Stomach (tissue), 9 donors: ENCODE measurements around the gene MXI1. TPM values are rescaled to one million over a fixed set of nuclear protein-coding genes. Genes with fewer than 3 reads are reported as not detected.

Experiments used
- DNase-seq, 2 donors: peaks; one replicate each; pipeline versions ENCODE4 v3.0.0 to v3.0.0-alpha.2; 2013 to 2019
- H3K27ac ChIP-seq, 5 donors: fragments of 200-600 bp in 4 of 5; sonication (generic) in 4 of 5; one replicate each; pipeline ENCODE4 v1.5.1; 2013 to 2019; ENCODE audit warnings: mild to moderate bottlenecking in 1 of 5, moderate library complexity in 1 of 5
- H3K27me3 ChIP-seq, 3 donors: fragments of 200-600 bp; sonication (generic); one replicate each; pipeline ENCODE4 v1.5.1; 2017 to 2019; ENCODE audit warnings: mixed run types in 1 of 3
- H3K36me3 ChIP-seq, 4 donors: fragments of 200-600 bp; sonication (generic); 1 replicate in 3 of 4; 2 replicates in 1 of 4; pipeline ENCODE4 v1.5.1; 2016 to 2019
- H3K4me1 ChIP-seq, 4 donors: fragments of 200-600 bp; sonication (generic); one replicate each; pipeline ENCODE4 v1.5.1; 2016 to 2019
- H3K4me3 ChIP-seq, 4 donors: fragments of 200-600 bp; sonication (generic) in 3 of 4; one replicate each; pipeline ENCODE4 v1.5.1; 2016 to 2019; ENCODE audit warnings: mild to moderate bottlenecking in 1 of 4
- H3K9me3 ChIP-seq, 4 donors: fragments of 200-600 bp; sonication (generic); one replicate each; pipeline ENCODE4 v1.5.1; 2016 to 2019
- EP300 ChIP-seq: sonication (generic); formaldehyde crosslinking; IDR thresholded peaks from one replicate; pipeline ENCODE4 v1.6.1; 2017; ENCODE audit warnings: antibody characterized with exemption
- POLR2A ChIP-seq, 4 donors: fragments of 450-650 bp; IDR thresholded peaks; one replicate each; pipeline ENCODE4 v1.6.1; 2016; ENCODE audit warnings: antibody characterized with exemption in 4 of 4, control low read depth in 2 of 4, mild to moderate bottlenecking in 1 of 4, moderate library complexity in 1 of 4
- POLR2AphosphoS5 ChIP-seq, 3 donors: sonication (generic); formaldehyde crosslinking; IDR thresholded peaks; one replicate each; pipeline ENCODE4 v1.6.1; 2016; ENCODE audit warnings: antibody characterized with exemption in 3 of 3
- WGBS, 5 donors: extraction: QIAGEN DNeasy Blood & Tissue Kit in 3 of 5; methylation state at CpG; one replicate each; pipeline versions ENCODE4 v1.1.5 to v1.1.7; 2013 to 2018; 5-methylcytosine and 5-hydroxymethylcytosine counted together
- intact Hi-C: fragments of 100-400 bp; cut with DNase I; formaldehyde crosslinking; loops from one replicate; pipeline ENCODE4 v1.15.1; 2023; ENCODE audit warnings: low total_unique reads
- polyA plus RNA-seq, 3 donors: library from polyadenylated mRNA; stranded (reverse); fragments of 200-250 nt; gene quantifications; one replicate each; pipeline ENCODE4 v1.2.3, GENCODE V29; 2013
- total RNA-seq, 5 donors: library from RNA; depleted of rRNA; stranded (reverse); fragments of >200 nt; gene quantifications; one replicate each; pipeline versions ENCODE4 v1.1.0 to v1.2.3, GENCODE V29; 2014 to 2016
- TF ChIP-seq, protein P1 (sequence below), 7 experiments: fragments of 450-650 bp in 4 of 7; fragments of 200-600 bp in 3 of 7; sonication (generic) in 3 of 7; IDR thresholded peaks; one replicate each; pipeline ENCODE4 v1.5.1; 2016 to 2019; ENCODE audit warnings: antibody characterized with exemption in 7 of 7, control low read depth in 2 of 7, mild to moderate bottlenecking in 1 of 7
- donor health status: healthy with polysubstance abuse.
- donor health status: Bipolar disorder and iron deficiency.
- donor health status: healthy.

MXI1 gene
- total and polyA plus RNA-seq, 8 donors = 3.5 to 163 (median 34.3) TPM

DNA sequence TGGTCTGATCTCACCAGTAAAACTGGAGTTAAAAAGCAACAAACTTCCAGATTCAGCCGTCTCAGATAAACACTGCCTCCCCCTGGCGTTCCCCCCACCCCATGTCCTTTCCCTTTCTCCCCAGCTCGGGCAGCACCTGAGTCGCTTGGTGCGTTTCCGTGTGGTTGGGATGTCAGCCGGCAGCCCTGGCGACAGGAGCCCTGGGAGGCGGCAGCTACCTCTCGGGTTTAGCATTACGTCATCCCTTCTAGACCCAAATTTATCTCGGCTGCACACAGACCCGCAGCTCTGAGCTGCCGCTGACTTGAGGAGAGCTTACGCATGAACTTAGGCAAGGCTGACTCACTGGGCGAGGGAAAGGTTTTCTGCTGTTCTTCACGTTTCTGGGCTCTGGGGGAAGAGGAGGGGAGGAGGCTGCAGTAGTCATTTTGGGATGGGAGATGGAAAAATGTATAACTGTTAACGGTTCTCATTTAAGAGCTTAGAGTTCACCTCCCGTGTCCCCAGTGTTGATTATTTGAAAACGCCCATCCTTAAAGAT is 14.4 kb downstream of the MXI1 start:
- H3K27me3 ChIP-seq = no peaks in the 10 kb centered on the region
- DNase-seq = peak; percentile 75 to 94
- peaks cover 37 to 58% (median 48%) of the 10 kb centered on the region in 4 donors for H3K4me1 ChIP-seq
- no peaks in the 10 kb centered on the region for H3K36me3 ChIP-seq
- intact Hi-C loops = no loop called here
- H3K9me3 ChIP-seq = no peaks in the 10 kb centered on the region
- H3K27ac ChIP-seq = peak overlapping the region; percentile 77 to 91 (median 83)
- H3K4me3 ChIP-seq = peak overlapping the region; percentile 29 to 43 (median 34)
- TF ChIP-seq EP300 (no peak), POLR2A (IDR thresholded peaks at IDR 0.05) (peak in 1 of 4 donors; percentile 23), POLR2AphosphoS5 (IDR thresholded peaks at IDR 0.05) (peak; percentile 32 to 83 (median 79))
- TF ChIP-seq, protein P1, sequence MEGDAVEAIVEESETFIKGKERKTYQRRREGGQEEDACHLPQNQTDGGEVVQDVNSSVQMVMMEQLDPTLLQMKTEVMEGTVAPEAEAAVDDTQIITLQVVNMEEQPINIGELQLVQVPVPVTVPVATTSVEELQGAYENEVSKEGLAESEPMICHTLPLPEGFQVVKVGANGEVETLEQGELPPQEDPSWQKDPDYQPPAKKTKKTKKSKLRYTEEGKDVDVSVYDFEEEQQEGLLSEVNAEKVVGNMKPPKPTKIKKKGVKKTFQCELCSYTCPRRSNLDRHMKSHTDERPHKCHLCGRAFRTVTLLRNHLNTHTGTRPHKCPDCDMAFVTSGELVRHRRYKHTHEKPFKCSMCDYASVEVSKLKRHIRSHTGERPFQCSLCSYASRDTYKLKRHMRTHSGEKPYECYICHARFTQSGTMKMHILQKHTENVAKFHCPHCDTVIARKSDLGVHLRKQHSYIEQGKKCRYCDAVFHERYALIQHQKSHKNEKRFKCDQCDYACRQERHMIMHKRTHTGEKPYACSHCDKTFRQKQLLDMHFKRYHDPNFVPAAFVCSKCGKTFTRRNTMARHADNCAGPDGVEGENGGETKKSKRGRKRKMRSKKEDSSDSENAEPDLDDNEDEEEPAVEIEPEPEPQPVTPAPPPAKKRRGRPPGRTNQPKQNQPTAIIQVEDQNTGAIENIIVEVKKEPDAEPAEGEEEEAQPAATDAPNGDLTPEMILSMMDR (IDR thresholded peaks at IDR 0.05) = peak in 2 of 7 experiments; percentile 20 to 22
- 1 to 4% (median 2%) methylated on average over 20 of the region's 20 CpGs for WGBS, 5 donors

DNA sequence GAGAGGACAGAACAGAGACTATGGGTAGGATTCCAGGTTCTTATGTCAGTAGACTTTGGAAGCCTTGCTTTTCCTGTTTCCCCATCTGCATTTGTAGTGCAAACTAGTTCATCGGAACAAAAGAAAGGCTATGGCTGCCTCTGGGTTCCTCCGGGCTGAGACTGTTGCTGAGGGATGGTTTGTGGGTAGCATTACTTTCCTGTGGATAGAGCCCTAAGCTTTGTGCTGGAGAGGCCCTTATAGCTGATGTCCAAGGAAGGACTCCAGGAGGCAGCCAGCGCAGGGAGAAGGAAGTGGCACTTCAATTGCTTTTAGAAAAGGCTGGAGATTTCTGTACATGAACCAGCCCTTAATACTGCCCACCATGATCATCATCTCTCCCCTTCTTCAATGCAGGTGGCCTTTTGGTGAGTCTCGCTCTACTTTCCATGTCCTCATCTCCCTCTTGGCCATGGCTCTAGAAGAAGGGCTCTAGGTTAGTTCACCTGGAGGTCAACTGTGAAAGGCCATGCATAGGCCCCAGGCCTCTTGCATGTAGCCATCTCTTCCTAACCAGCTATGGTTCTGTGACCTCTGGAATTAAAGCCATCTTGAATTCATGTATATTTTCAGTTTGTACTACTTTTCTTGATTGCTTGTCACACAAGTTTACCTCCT is 15.4 kb downstream of the MXI1 start:
- no peak overlapping the region for H3K4me3 ChIP-seq
- WGBS, 5 donors = 86 to 94% (median 92%) methylated on average over 4 of the region's 4 CpGs
- H3K36me3 ChIP-seq = no peaks in the 10 kb centered on the region
- peak overlapping the region; percentile 77 to 91 (median 83) for H3K27ac ChIP-seq
- H3K9me3 ChIP-seq = no peaks in the 10 kb centered on the region
- TF ChIP-seq, protein P1 (IDR thresholded peaks at IDR 0.05) = no peak
- no peak for TF ChIP-seq POLR2AphosphoS5 (IDR thresholded peaks at IDR 0.05)
- no peak for TF ChIP-seq POLR2A (IDR thresholded peaks at IDR 0.05)
- no peak for TF ChIP-seq EP300
- H3K27me3 ChIP-seq = no peaks in the 10 kb centered on the region
- intact Hi-C loops = no loop called here
- peaks cover 31 to 53% (median 44%) of the 10 kb centered on the region in 4 donors for H3K4me1 ChIP-seq
- no peak for DNase-seq

DNA sequence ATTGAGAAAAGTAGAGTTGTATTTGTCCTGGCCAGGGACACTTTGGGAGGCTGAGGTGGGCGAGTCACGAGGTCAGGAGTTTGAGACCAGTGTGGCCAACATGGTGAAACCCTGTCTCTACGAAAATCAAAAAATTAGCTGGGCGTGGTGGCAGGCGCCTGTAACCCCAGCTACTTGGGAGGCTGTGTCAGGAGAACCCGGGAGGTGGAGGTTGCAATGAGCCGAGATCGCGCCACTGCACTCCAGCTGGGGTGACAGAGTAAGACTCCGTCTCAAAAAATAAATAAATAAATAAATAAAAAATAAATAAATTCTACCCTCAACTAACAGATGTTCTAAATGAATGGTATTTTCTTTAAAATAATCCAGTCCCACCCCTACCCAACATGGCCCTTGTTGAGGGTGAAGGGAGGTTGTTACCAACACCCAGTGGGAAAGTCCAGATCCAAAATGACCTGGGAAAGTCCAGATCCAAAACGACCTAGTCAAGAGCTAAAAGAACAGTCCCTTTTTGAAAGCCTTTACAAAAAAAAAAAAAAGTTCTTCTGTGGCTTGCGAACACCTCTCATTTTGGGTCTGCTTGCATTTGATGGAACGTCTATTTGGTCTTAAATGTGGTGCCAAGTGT is 16.0 kb downstream of the MXI1 start:
- TF ChIP-seq EP300 = no peak
- TF ChIP-seq, protein P1 (IDR thresholded peaks at IDR 0.05) = no peak
- TF ChIP-seq POLR2A (IDR thresholded peaks at IDR 0.05) = no peak
- no peak for TF ChIP-seq POLR2AphosphoS5 (IDR thresholded peaks at IDR 0.05)
- intact Hi-C loops = no loop called here
- DNase-seq = no peak
- Histone ChIP-seq H3K4me3 (no peak overlapping the region), H3K27me3 (no peaks in the 10 kb centered on the region), H3K36me3 (peaks cover 0 to 5% (median 4%) of the 10 kb centered on the region in 4 donors), H3K9me3 (no peaks in the 10 kb centered on the region), H3K4me1 (peaks cover 31 to 54% (median 49%) of the 10 kb centered on the region in 4 donors), H3K27ac (peak overlapping the region in 2 of 5 donors; percentile 83 to 89)
- WGBS, 5 donors = 86 to 92% (median 90%) methylated on average over 13 of the region's 13 CpGs

DNA sequence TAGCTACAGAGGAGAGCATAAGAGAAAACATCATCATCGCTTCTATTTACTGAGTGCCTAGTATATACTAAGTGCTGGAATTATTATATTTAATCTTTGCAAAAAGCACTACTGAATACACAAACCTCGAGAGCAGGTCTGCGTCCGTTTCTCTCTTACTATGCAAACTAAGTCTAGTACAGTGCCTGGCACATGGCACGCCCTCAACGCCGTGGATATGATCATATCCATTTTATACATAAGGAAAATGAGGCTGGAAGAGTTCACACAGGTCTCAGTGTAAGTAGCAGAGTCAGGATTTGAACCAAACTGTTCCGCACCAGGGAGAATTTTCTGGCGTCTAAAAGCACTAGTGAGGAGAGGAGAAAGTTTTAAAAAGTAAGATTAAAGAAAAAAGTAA is 17.6 kb downstream of the MXI1 start:
- WGBS, 5 donors = 41 to 68% (median 58%) methylated on average over 9 of the region's 9 CpGs
- H3K4me1 ChIP-seq = peaks cover 30 to 53% (median 49%) of the 10 kb centered on the region in 4 donors
- no peak for DNase-seq
- H3K4me3 ChIP-seq = peak overlapping the region in 3 of 4 donors; percentile 78 to 91 (median 88)
- no peaks in the 10 kb centered on the region for H3K27me3 ChIP-seq
- TF ChIP-seq POLR2A (IDR thresholded peaks at IDR 0.05) = no peak
- TF ChIP-seq, protein P1 (IDR thresholded peaks at IDR 0.05) = no peak
- TF ChIP-seq POLR2AphosphoS5 (IDR thresholded peaks at IDR 0.05) = no peak
- no peak for TF ChIP-seq EP300
- peak overlapping the region in 4 of 5 donors; percentile 91 to 97 (median 96) for H3K27ac ChIP-seq
- no peaks in the 10 kb centered on the region for H3K9me3 ChIP-seq
- intact Hi-C loops = no loop called here
- H3K36me3 ChIP-seq = peaks cover 0 to 21% (median 18%) of the 10 kb centered on the region in 4 donors
